ENCODE results near the gene ANO2.
"Not testable (repeated sequence)": the region's sequence is repeated elsewhere in the genome, so short reads cannot be mapped to it uniquely, and the experiment has no call there.

ANO2 gene

GRCh38 chr12:5818877-5819276 lies 126.2 kb downstream of the ANO2 start:
- DNase-seq (ENCODE audit: low read depth): not testable (repeated sequence)

- DNase-seq (ENCODE audit: low read depth): no peak
These were observed 127.8 kb downstream of the ANO2 start for GRCh38 chr12:5817246-5817645.

- DNase-seq (ENCODE audit: low read depth): no peak
These were observed 135.5 kb downstream of the ANO2 start for GRCh38 chr12:5809586-5809985.

- DNase-seq (ENCODE audit: low read depth): peak; percentile 98
These were observed 136.1 kb downstream of the ANO2 start for GRCh38 chr12:5808981-5809380.

- DNase-seq (ENCODE audit: low read depth): peak; percentile 51
These were observed 137.4 kb downstream of the ANO2 start for GRCh38 chr12:5807514-5808219.

GRCh38 chr12:5807090-5807414 lies 138.0 kb downstream of the ANO2 start:
- peak; percentile 82 for DNase-seq (ENCODE audit: low read depth)

- peak; percentile 95 for DNase-seq (ENCODE audit: low read depth)
These were observed 138.5 kb downstream of the ANO2 start for GRCh38 chr12:5806371-5807089.

GRCh38 chr12:5803532-5803931 lies 141.5 kb downstream of the ANO2 start:
- DNase-seq (ENCODE audit: low read depth): no peak

GRCh38 chr12:5798242-5799015 lies 146.6 kb downstream of the ANO2 start:
- DNase-seq (ENCODE audit: low read depth): no peak

GRCh38 chr12:5797661-5798060 lies 147.4 kb downstream of the ANO2 start:
- no peak for DNase-seq (ENCODE audit: low read depth)

- no peak for DNase-seq (ENCODE audit: low read depth)
These were observed 148.2 kb downstream of the ANO2 start for GRCh38 chr12:5796959-5797225.

- DNase-seq (ENCODE audit: low read depth): no peak
These were observed 148.7 kb downstream of the ANO2 start for GRCh38 chr12:5796171-5796958.

GRCh38 chr12:5794156-5794555 lies 150.9 kb downstream of the ANO2 start:
- no peak for DNase-seq (ENCODE audit: low read depth)

- no peak for DNase-seq (ENCODE audit: low read depth)
These were observed 152.7 kb downstream of the ANO2 start for GRCh38 chr12:5792343-5792742.

- DNase-seq (ENCODE audit: low read depth): no peak
These were observed 155.5 kb downstream of the ANO2 start for GRCh38 chr12:5789469-5789968.

GRCh38 chr12:5787828-5788227 lies 157.2 kb downstream of the ANO2 start:
- no peak for DNase-seq (ENCODE audit: low read depth)

GRCh38 chr12:5785601-5786000 lies 159.5 kb downstream of the ANO2 start:
- DNase-seq (ENCODE audit: low read depth): no peak

GRCh38 chr12:5784462-5785130 lies 160.5 kb downstream of the ANO2 start:
- DNase-seq (ENCODE audit: low read depth): no peak

GRCh38 chr12:5783289-5783920 lies 161.7 kb downstream of the ANO2 start:
- DNase-seq (ENCODE audit: low read depth): no peak

GRCh38 chr12:5780536-5780935 lies 164.5 kb downstream of the ANO2 start:
- DNase-seq (ENCODE audit: low read depth): no peak

- no peak for DNase-seq (ENCODE audit: low read depth)
These were observed 165.7 kb downstream of the ANO2 start for GRCh38 chr12:5779401-5779800.
